MM.1S (cell line): ENCODE results near the gene GCSAM.
A peak's percentile ranks its signal among the peaks of the same experiment; 100 is the strongest.

Source experiments
- DNase-seq: peaks from one replicate; pipeline ENCODE4 v3.0.0-alpha.2; 2015
- H2AFZ ChIP-seq: fragments of 300-600 bp; sonication (generic); 2 replicates; pipeline ENCODE4 v1.6.0; 2016; ENCODE audit warnings: antibody characterized with exemption, low read length
- H3F3A ChIP-seq: fragments of 300-600 bp; sonication (generic); 2 replicates; pipeline ENCODE4 v1.6.1; 2016; ENCODE audit warnings: mild to moderate bottlenecking, antibody characterized with exemption, low read length, moderate library complexity, mixed read lengths; ENCODE audit not compliant: insufficient read depth
- H3K27ac ChIP-seq: fragments of 300-600 bp; sonication (generic); 2 replicates; pipeline ENCODE4 v1.5.1; 2016; ENCODE audit warnings: mild to moderate bottlenecking, low read length
- H3K27me3 ChIP-seq: fragments of 300-600 bp; sonication (generic); replicated peaks from 2 replicates; pipeline ENCODE4 v1.6.0; 2016; ENCODE audit warnings: low read length; ENCODE audit not compliant: insufficient read depth
- H3K36me3 ChIP-seq: fragments of 300-600 bp; sonication (generic); replicated peaks from 2 replicates; pipeline ENCODE4 v1.6.1; 2016; ENCODE audit warnings: mild to moderate bottlenecking, low read length, mixed read lengths; ENCODE audit not compliant: insufficient read depth
- H3K4me1 ChIP-seq: fragments of 300-600 bp; sonication (generic); 2 replicates; pipeline ENCODE4 v1.6.1; 2016; ENCODE audit warnings: low read length, mixed read lengths
- H3K4me2 ChIP-seq: fragments of 300-600 bp; sonication (generic); 2 replicates; pipeline ENCODE4 v1.6.0; 2016; ENCODE audit warnings: low read depth, low read length
- H3K4me3 ChIP-seq: fragments of 300-600 bp; sonication (generic); 2 replicates; pipeline ENCODE4 v1.5.1; 2016; ENCODE audit warnings: low read length, mixed read lengths
- H3K79me2 ChIP-seq: fragments of 300-600 bp; sonication (generic); 2 replicates; pipeline ENCODE4 v1.6.1; 2016; ENCODE audit warnings: mixed run types, low read length, mixed read lengths
- H3K9ac ChIP-seq: fragments of 300-600 bp; sonication (generic); 2 replicates; pipeline ENCODE4 v1.6.1; 2016; ENCODE audit warnings: low read length, mixed read lengths
- H3K9me2 ChIP-seq: fragments of 300-600 bp; sonication (generic); replicated peaks from 2 replicates; pipeline ENCODE4 v1.6.1; 2016; ENCODE audit warnings: mild to moderate bottlenecking, low read length, mixed read lengths; ENCODE audit not compliant: insufficient read depth
- H3K9me3 ChIP-seq: fragments of 300-600 bp; sonication (generic); replicated peaks from 2 replicates; pipeline ENCODE4 v1.6.1; 2016; ENCODE audit warnings: mild to moderate bottlenecking, low read length, mixed read lengths; ENCODE audit not compliant: insufficient read depth
- H4K20me1 ChIP-seq: fragments of 300-600 bp; sonication (generic); 2 replicates; pipeline ENCODE4 v1.6.1; 2016; ENCODE audit warnings: mild to moderate bottlenecking, low read length, moderate library complexity, mixed read lengths; ENCODE audit not compliant: insufficient read depth
- CTCF ChIP-seq: fragments of 300-600 bp; sonication (generic); IDR thresholded peaks from 2 replicates; pipeline ENCODE4 v1.5.1; 2016; ENCODE audit warnings: antibody characterized with exemption, low read length, mixed read lengths
- EZH2 ChIP-seq: fragments of 300-600 bp; sonication (generic); optimal IDR thresholded peaks from 2 replicates; pipeline ENCODE3; 2017; ENCODE audit warnings: low read depth, mild to moderate bottlenecking, antibody characterized with exemption, low read length, mixed read lengths
- EZH2phosphoT487 ChIP-seq: fragments of 300-600 bp; sonication (generic); IDR thresholded peaks from 2 replicates; pipeline ENCODE4 v1.6.1; 2018; ENCODE audit warnings: antibody characterized with exemption, low read length

GCSAM gene

GRCh38 chr3:112086875-112087524 is 46.0 kb downstream of the GCSAM start:
- H3K4me3 ChIP-seq, result peak overlapping the region; percentile 69
- H3K79me2 ChIP-seq, result peaks cover 32% of the 10 kb centered on the region
- no peaks in the 10 kb centered on the region for H4K20me1 ChIP-seq
- peaks cover 38% of the 10 kb centered on the region for H3F3A ChIP-seq
- H3K4me1 ChIP-seq, result peaks cover 38% of the 10 kb centered on the region
- H3K9ac ChIP-seq, result peak overlapping the region; percentile 66
- no peak for DNase-seq
- peak overlapping the region; percentile 77 for H2AFZ ChIP-seq
- no peak for TF ChIP-seq CTCF
- TF ChIP-seq EZH2phosphoT487, result no peak
- TF ChIP-seq EZH2, result no peak
- no peaks in the 10 kb centered on the region for H3K9me2 ChIP-seq
- peak overlapping the region; percentile 59; the same call in 1 of the 2 replicates for H3K27ac ChIP-seq
- no peaks in the 10 kb centered on the region; the same call in 1 of the 2 replicates for H3K27me3 ChIP-seq
- H3K4me2 ChIP-seq, result peak overlapping the region; percentile 93
- no peaks in the 10 kb centered on the region for H3K9me3 ChIP-seq
- H3K36me3 ChIP-seq, result no peaks in the 10 kb centered on the region

- peak within 1 kb of the TSS; percentile 59; the same call in 1 of the 2 replicates for H3K27ac ChIP-seq
- H3K9me3 ChIP-seq, result no peaks in the 10 kb centered on the region
- H3K4me1 ChIP-seq, result peaks cover 32% of the 10 kb centered on the region
- TF ChIP-seq CTCF (0 out of 2 replicates have a peak, but pooled peaks have one; percentile 9), EZH2phosphoT487 (no peak), EZH2 (no peak)
- no peaks in the 10 kb centered on the region for H4K20me1 ChIP-seq
- H3K79me2 ChIP-seq, result peaks cover 30% of the 10 kb centered on the region
- peak within 1 kb of the TSS; percentile 93 for H3K4me2 ChIP-seq
- H3K4me3 ChIP-seq, result peak within 1 kb of the TSS; percentile 69
- H3K9me2 ChIP-seq, result no peaks in the 10 kb centered on the region
- H3F3A ChIP-seq, result peaks cover 33% of the 10 kb centered on the region
- no peaks in the 10 kb centered on the region; the same call in 1 of the 2 replicates for H3K27me3 ChIP-seq
- peak; percentile 84 for DNase-seq
- H2AFZ ChIP-seq, result peak within 1 kb of the TSS; percentile 77
- H3K9ac ChIP-seq, result peak within 1 kb of the TSS; percentile 66
- no peaks in the 10 kb centered on the region for H3K36me3 ChIP-seq
These were observed 46.8 kb downstream of the GCSAM start, which contains the start of gene C3orf52 for GRCh38 chr3:112086076-112086854. C3orf52 (plus strand) TSS chr3:112086389; CDS start chr3:112086408, 19 bp downstream.

- Histone ChIP-seq H3K4me1 (peaks cover 27% of the 10 kb centered on the region), H3K4me3 (peak overlapping the region; percentile 69), H3K4me2 (peak overlapping the region; percentile 93), H3K36me3 (no peaks in the 10 kb centered on the region), H4K20me1 (no peaks in the 10 kb centered on the region), H3K27ac (no peak overlapping the region; the same call in 1 of the 2 replicates), H3K27me3 (no peaks in the 10 kb centered on the region; the same call in 1 of the 2 replicates), H3K9ac (peak overlapping the region; percentile 66), H3F3A (peaks cover 28% of the 10 kb centered on the region), H3K9me3 (no peaks in the 10 kb centered on the region), H3K9me2 (no peaks in the 10 kb centered on the region), H2AFZ (peak overlapping the region; percentile 77), H3K79me2 (peaks cover 30% of the 10 kb centered on the region)
- no peak for DNase-seq
- no peak for TF ChIP-seq EZH2
- no peak for TF ChIP-seq CTCF
- no peak for TF ChIP-seq EZH2phosphoT487
These were observed 47.3 kb downstream of the GCSAM start for GRCh38 chr3:112085735-112086075.
